HFFc6 (cell line): ENCODE results near the gene PLD3. TPM values are rescaled to one million over a fixed set of nuclear protein-coding genes. Genes with fewer than 3 reads are reported as not detected.

Experiments
- DNase-seq: peaks from one replicate; pipeline ENCODE4 v3.0.0-alpha.2; 2018
- H3K27ac Mint-ChIP-seq: 2 replicates; pipeline ENCODE4 v1.8.0; 2020; ENCODE audit warnings: mild to moderate bottlenecking, mixed read lengths
- H3K27me3 Mint-ChIP-seq: 2 replicates; pipeline ENCODE4 v1.8.0; 2021; ENCODE audit warnings: mild to moderate bottlenecking, moderate library complexity, mixed read lengths; ENCODE audit not compliant: insufficient read depth
- H3K36me3 Mint-ChIP-seq: 2 replicates; pipeline ENCODE4 v1.8.0; 2021; ENCODE audit warnings: low read depth, mixed read lengths
- H3K4me1 Mint-ChIP-seq: 2 replicates; pipeline ENCODE4 v1.8.0; 2020; ENCODE audit warnings: low read depth, mixed read lengths
- H3K4me3 Mint-ChIP-seq: 2 replicates; pipeline ENCODE4 v1.8.0; 2020; ENCODE audit warnings: mild to moderate bottlenecking, moderate library complexity, mixed read lengths
- H3K9me3 Mint-ChIP-seq: 2 replicates; pipeline ENCODE4 v1.8.0; 2020; ENCODE audit warnings: mild to moderate bottlenecking, mixed read lengths
- long read RNA-seq: library from polyadenylated mRNA; unstranded; transcript quantifications from one replicate; pipeline ENCODE4 v2.0.0, GENCODE V29; 2019
- total RNA-seq, 6 experiments: library from RNA; stranded (reverse); fragmentation: NEBNext Ultra II Directional; extraction: Animal tissue kit (Norgen Biotek cat#: 25700); gene quantifications; 2 replicates in 1 of 6; 3 replicates in 5 of 6; pipeline ENCODE4 v1.2.3, GENCODE V29; 2021
- TF ChIP-seq, protein P1 (sequence below): fragments of 200-600 bp; sonication (generic); IDR thresholded peaks from 2 replicates; pipeline ENCODE4 v1.5.0; 2021; ENCODE audit warnings: antibody characterized with exemption, mild to moderate bottlenecking

PLD3 gene, protein sequence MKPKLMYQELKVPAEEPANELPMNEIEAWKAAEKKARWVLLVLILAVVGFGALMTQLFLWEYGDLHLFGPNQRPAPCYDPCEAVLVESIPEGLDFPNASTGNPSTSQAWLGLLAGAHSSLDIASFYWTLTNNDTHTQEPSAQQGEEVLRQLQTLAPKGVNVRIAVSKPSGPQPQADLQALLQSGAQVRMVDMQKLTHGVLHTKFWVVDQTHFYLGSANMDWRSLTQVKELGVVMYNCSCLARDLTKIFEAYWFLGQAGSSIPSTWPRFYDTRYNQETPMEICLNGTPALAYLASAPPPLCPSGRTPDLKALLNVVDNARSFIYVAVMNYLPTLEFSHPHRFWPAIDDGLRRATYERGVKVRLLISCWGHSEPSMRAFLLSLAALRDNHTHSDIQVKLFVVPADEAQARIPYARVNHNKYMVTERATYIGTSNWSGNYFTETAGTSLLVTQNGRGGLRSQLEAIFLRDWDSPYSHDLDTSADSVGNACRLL
- 100 to 1,000 TPM; 141 to 211 (median 152) TPM for total RNA-seq
- long read RNA-seq, transcript PLD3-207 (13 exons, 2,140 nt) = major isoform, 12 of 183 reads
- long read RNA-seq, partial matches to known transcripts = 63 of 183 reads
- long read RNA-seq, other reads (novel, unspliced or antisense) = 100 of 183 reads

DNA sequence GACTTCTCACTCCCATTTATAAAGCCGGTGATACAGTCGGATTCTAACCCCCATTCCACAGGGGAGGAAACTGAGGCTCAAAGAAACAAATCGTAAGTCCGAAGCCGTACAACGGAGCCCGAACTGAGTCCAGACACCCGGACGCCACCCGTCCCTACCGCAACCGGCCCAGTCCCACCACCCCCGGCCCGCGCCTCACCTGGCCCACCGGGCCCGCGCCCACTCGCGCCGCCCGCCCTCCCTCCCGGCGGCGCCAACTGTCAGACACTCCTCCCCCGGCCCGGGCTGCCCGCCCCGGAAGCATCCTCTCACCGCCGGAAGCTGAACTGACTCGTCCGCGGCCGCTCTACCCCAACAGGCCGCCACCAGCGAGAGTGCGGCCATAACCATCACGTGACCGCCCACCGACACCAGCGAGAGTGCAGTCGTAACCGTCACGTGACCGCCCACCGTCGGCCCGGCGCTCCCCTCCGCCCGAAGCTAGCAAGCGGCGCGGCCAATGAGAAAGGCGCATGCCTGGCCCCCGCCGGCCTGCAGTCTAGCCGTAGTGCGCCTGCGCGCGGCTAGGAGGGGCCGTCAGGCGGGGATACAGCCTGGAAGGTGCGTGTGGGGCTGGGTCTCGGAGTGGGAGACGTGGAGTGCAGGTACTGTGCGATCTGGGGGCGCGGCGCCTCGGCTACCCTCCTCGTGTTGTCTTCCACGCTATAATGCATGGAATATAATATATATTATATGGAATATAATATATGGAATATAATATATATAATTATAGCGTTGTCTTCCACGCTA is at the start of gene PLD3, which contains the start of gene C19orf47:
Gene PLD3 (plus strand): TSS at position 571 of the 789 bp plus-strand sequence. CDS start 17,789 bp downstream, outside the sequence.
Gene C19orf47 (minus strand): TSS at position 273 of the 789 bp plus-strand sequence. CDS start 6,540 bp downstream, outside the sequence.
- H3K36me3 Mint-ChIP-seq = peaks cover 9% of the 10 kb centered on the region; the same call in 1 of the 2 replicates
- peaks cover 19% of the 10 kb centered on the region for H3K4me1 Mint-ChIP-seq
- H3K27me3 Mint-ChIP-seq = peaks cover 2% of the 10 kb centered on the region
- H3K4me3 Mint-ChIP-seq = peak within 1 kb of the TSS; percentile 94
- peak within 1 kb of the TSS; percentile 83 for H3K27ac Mint-ChIP-seq
- TF ChIP-seq, protein P1, sequence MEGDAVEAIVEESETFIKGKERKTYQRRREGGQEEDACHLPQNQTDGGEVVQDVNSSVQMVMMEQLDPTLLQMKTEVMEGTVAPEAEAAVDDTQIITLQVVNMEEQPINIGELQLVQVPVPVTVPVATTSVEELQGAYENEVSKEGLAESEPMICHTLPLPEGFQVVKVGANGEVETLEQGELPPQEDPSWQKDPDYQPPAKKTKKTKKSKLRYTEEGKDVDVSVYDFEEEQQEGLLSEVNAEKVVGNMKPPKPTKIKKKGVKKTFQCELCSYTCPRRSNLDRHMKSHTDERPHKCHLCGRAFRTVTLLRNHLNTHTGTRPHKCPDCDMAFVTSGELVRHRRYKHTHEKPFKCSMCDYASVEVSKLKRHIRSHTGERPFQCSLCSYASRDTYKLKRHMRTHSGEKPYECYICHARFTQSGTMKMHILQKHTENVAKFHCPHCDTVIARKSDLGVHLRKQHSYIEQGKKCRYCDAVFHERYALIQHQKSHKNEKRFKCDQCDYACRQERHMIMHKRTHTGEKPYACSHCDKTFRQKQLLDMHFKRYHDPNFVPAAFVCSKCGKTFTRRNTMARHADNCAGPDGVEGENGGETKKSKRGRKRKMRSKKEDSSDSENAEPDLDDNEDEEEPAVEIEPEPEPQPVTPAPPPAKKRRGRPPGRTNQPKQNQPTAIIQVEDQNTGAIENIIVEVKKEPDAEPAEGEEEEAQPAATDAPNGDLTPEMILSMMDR = no peak
- peak; percentile 99 for DNase-seq
- no peaks in the 10 kb centered on the region for H3K9me3 Mint-ChIP-seq

GRCh38 chr19:40300668-40301067 is 47.8 kb upstream of the PLD3 start:
- no peaks in the 10 kb centered on the region for H3K9me3 Mint-ChIP-seq
- peaks cover 12% of the 10 kb centered on the region for H3K4me1 Mint-ChIP-seq
- DNase-seq = no peak
- TF ChIP-seq, protein P1 = no peak
- H3K4me3 Mint-ChIP-seq = no peak overlapping the region
- H3K36me3 Mint-ChIP-seq = no peaks in the 10 kb centered on the region
- no peaks in the 10 kb centered on the region; the same call in 1 of the 2 replicates for H3K27me3 Mint-ChIP-seq
- H3K27ac Mint-ChIP-seq = no peak overlapping the region

DNA sequence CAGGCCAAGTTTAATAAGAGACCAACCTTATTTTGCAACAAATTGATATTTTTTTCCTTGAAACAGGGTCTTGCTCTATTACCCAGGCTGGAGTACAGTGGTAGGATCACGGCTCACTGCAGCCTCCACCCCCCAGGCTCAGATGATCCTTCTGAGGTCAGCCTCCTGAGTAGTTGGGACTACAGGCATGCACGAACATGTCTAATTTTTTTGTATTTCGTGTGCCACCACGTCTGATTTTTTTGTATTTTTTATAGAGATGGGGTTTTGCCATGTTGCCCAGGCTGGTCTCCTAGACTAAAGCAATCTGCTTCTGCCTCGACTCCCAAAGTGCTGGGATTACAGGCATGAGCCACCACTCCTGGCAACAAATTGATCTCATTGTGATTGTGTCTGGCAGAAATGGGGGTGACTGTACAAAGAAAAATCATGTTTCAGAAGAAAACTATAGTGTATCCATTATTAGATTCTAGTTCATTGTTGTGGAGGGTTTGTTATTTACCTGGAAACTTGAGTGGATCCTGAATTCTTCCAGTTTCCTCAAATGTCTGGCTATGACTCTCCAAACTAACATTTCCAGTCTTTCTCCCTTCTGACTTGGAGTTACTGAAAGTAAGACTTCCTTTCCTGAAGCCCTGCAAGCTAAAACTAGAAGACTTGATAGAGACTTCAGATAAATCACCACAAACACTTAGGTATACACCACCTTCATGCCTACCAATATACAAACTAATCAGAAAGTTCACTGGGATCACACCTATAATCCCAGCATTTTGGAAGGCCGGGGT is 46.1 kb upstream of the PLD3 start:
- Mint-ChIP-seq H3K9me3 (no peaks in the 10 kb centered on the region), H3K27ac (peak overlapping the region; percentile 29; the same call in 1 of the 2 replicates), H3K36me3 (no peaks in the 10 kb centered on the region), H3K4me3 (no peak overlapping the region), H3K27me3 (no peaks in the 10 kb centered on the region; the same call in 1 of the 2 replicates), H3K4me1 (peaks cover 13% of the 10 kb centered on the region)
- TF ChIP-seq, protein P1 = no peak
- DNase-seq = no peak

- Mint-ChIP-seq H3K27me3 (no peaks in the 10 kb centered on the region; the same call in 1 of the 2 replicates), H3K27ac (no peak overlapping the region), H3K4me3 (no peak overlapping the region), H3K4me1 (peaks cover 13% of the 10 kb centered on the region), H3K9me3 (no peaks in the 10 kb centered on the region), H3K36me3 (no peaks in the 10 kb centered on the region)
- TF ChIP-seq, protein P1 = no peak
- no peak for DNase-seq
Measured at GRCh38 chr19:40303765-40304164, 44.7 kb upstream of the PLD3 start.
